Right ventricle myocardium superior (tissue), 1 donor: Measurements from ENCODE around the gene VSX1. TPM values are rescaled to one million over a fixed set of nuclear protein-coding genes. Genes with fewer than 3 reads are reported as not detected.

ENCODE experiments used
- ATAC-seq: fragments of 200-7000 bp; cut with Tn5 transposase; one replicate; pipeline ENCODE4 v1.9.1; 2020; ENCODE audit warnings: mild to moderate bottlenecking; ENCODE audit not compliant: poor library complexity
- DNase-seq: peaks from one replicate; pipeline ENCODE4 v3.0.0-alpha.2; 2020
- intact Hi-C: fragments of 100-400 bp; cut with DNase I; formaldehyde crosslinking; loops from one replicate; pipeline ENCODE4 v1.11.2; 2022
- total RNA-seq: library from RNA; stranded (reverse); fragmentation: NEBNext Ultra II Directional; extraction: Animal tissue kit (Norgen Biotek cat#: 25700); gene quantifications from one replicate; pipeline ENCODE4 v1.2.1, GENCODE V29; 2021
- donor health status: DM: no; HTN: yes; CAD: no; lungs with severe emphysema.

Gene VSX1
- total RNA-seq, 1 donor from 2014 or later = 0.30 TPM

- DNase-seq (no peak), ATAC-seq (no peak)
- intact Hi-C loops = no loop called here
Observed at GRCh38 chr20:25046736-25047666, 34.9 kb downstream of the VSX1 start.

- ATAC-seq (peak; percentile 72), DNase-seq (peak; percentile 80)
- intact Hi-C loops = no loop called here
Observed at GRCh38 chr20:25046181-25046641, 35.7 kb downstream of the VSX1 start.

DNA sequence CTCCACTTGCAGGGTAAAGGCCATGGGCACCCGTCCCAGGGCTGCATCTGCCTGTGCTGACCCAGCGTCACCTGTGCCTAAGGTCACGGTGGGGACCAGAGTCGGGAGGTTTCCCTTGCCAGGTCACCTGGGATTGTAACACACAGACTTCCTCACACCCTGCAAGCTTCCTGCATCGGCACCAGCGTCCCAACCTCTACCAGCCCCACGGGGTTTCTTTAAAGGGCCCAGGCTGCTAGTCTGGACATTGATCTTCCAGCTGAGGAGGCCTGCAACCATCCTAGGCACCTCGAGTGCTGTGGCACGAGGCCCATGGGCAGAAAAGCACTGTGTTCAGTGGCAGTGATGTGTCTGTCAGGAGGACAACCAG lies 36.6 kb downstream of the VSX1 start:
- ATAC-seq = no peak

GRCh38 chr20:25044660-25045342 lies 37.1 kb downstream of the VSX1 start:
- peak; percentile 51 for ATAC-seq
- intact Hi-C loops = no loop called here
- DNase-seq = peak; percentile 65

More for the DNA sequence above, 36.6 kb downstream of the VSX1 start:
- intact Hi-C loops = no loop called here
- no peak for DNase-seq

- intact Hi-C loops = no loop called here
- no peak for ATAC-seq
- no peak for DNase-seq
Observed at GRCh38 chr20:25044261-25044560, 37.7 kb downstream of the VSX1 start.

DNA sequence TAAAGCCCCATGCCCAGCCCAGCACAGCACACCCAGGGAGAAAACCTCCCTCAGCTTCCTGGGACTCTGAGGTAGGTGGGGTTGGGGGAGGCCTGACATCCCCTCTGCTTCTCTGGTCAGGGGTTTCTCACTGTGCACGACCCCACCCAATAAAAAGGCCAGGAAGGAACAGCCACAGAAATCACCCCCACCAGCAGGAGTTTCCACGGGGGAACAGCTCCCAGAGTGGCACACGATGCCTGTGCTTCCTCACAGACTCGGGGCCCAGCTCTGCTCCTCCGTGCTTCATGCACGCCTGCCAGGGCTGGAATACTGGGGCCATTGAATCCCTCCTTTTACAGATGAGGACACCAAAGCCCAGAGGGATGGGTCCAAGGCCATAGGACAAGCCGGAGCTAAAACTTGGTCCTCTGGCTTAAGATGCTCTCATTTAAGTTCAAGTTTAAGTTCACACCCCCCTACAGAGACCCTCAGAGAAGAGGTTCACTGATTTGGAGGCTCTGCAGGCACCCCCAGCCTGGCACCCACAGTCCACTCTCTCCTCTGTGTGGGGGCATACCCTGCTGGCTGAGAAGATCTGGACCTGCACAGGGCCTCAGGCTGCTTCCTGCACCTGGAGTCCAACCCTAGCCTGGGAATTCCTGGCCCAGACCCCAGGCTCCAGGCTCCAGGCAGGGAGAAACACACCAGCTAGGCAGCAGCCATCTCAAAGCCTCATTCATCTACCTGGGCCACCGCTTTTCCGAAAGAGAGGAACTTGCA lies 38.3 kb downstream of the VSX1 start:
- DNase-seq (peak; percentile 37), ATAC-seq (no peak)
- intact Hi-C loops = no loop called here

DNA sequence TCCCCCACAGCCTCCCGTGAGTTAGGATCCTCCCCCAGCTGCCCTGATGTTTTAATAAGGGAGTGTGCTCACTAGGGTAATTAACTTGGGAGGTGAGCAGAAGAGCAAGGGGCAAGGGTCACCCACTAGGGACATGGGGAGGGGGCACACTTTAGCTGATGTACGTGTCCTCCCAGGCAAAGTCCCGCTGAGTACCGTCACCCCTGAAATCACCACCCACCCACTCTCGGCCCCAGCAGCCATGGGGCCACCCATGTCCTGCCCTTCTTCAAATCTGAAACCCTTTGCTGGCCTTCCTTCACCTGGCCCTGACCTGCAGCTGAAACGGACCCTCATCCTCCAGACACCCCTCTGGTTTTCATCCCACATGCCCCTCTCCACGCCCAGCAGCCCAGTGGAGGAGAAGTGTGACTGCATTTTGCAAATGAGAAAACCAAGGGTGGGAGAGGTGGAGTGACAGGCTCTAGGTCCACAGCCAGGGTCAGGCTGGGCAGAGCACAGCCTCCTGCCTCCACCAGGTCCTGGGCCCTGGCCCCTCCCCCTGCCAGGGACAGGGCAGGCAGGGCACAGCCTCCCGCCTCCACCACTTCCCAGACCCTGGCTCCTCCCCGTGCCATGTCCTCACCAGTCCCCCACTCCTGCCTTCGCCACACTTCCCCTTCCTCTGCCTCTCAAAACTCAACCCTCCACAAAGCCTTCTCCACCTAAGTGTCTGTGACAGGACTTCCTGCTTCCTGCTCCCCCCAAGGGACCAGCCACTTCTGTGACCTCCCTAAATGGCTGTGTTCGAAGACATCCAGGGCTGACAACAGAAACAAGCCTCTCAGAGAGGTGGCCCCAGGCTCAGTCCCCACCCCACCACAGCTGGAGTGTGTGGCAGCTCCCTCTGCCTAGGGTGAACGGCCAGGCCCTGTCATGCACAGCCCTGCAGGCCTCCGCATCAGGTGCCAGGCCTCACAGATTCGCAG lies 39.1 kb downstream of the VSX1 start:
- intact Hi-C loops = no loop called here
- ATAC-seq (peak; percentile 13), DNase-seq (peak; percentile 82)

- DNase-seq = peak; percentile 23
- intact Hi-C loops = no loop called here
- ATAC-seq = no peak
Observed at GRCh38 chr20:25041813-25042530, 40.0 kb downstream of the VSX1 start.

DNA sequence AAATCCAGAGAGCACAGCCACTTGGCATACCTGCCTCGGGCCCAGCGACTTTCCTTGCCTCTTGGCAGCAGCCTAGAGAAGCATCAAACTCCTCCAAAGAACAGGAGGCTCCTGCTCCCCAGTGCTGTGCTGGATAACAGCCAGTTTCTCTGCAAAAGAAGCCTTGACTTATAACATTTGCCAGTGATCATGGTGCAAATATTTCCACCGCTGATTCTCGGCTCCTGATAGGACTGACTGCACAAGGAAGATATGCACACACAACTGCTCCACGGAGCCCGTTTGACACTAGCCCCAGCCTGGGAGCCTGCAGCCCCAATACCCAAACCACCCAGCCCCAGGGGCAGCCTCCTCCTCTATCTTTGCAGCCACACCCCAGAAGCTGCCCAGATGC lies 41.5 kb downstream of the VSX1 start:
- intact Hi-C loops = no loop called here
- DNase-seq (peak; percentile 47), ATAC-seq (peak; percentile 13)

DNA sequence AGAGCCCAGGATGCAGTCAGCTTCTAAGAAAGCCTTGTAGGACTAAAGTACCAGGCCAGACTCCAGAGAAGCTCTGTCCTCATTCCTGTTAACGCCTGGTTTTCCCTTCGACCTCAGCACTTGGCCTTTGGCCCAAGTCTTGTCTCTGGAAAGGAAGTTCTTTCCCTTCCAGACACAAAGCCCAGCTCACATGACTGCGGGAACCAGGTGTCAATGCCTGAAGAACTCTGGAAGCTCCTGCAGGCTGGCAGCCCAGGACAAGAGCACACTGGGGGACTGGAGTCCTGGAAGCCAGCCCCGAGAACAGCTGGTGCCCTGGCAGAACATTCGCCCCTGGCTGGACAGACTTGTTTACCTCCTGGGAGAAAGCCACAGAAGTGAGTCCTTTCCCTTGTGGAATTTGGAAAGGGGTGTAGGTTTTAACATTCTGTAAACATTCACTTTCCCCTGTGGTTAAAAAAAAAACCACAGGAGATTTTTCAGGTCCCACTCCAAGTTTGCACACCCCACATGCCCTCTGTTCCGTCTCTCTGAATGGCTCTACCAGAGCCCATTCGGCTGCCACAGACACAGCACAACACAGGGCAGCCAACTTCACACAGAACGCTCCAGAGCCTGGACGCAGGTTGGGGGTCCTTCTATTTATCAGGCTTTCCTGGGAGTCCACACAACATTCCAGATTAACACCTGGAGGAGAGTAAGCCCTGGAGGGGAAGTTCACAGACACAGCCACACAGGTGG lies 42.1 kb downstream of the VSX1 start:
- ATAC-seq (peak; percentile 83), DNase-seq (peak; percentile 90)
- intact Hi-C loops = no loop called here

- ATAC-seq (no peak), DNase-seq (no peak)
- intact Hi-C loops = no loop called here
Observed at GRCh38 chr20:25038591-25039015, 43.3 kb downstream of the VSX1 start.

- ATAC-seq (no peak), DNase-seq (no peak)
- intact Hi-C loops = no loop called here
Observed at GRCh38 chr20:25038103-25038410, 43.9 kb downstream of the VSX1 start.

DNA sequence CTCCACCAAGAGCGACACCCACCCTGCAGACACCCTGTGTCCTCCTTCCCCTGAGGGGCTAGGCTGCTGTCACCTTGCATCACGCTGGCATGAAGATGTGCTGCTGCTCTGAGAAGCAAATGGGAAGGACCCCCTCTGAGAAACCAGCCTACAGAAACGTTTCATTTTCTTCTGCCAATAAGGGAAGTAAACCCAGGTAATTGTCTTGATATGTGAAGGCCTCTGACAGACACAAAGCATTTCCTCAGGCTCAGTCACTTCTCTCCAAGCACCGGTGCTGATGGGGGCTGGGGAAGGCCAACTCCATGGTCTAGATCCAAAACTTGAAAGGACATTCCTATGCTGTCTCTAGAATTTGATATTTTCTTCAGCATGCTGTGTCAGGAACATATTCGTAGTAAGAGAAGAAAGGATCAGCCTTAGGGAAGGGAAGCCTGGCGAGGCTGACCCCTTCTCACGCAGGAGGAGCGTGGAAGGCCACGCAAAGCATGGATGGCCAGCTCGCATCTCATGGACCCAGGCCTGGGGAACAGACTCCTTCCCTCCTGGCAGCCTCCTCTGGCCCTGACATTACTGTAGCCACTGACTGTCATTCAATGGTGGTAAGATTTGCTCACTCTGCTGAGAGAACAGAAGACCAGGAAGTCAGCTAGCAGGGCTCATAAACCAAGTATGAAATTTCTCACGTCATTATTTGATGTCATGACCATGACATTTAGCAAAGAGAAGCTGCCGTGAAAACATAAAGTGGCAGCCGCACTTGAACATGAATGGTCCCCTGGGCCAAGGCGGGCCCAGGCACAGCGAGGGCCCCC lies 44.4 kb downstream of the VSX1 start:
- no peak for DNase-seq
- intact Hi-C loops = no loop called here
- ATAC-seq = no peak

GRCh38 chr20:25036331-25036936 lies 45.5 kb downstream of the VSX1 start:
- intact Hi-C loops = no loop called here
- no peak for DNase-seq
- no peak for ATAC-seq

GRCh38 chr20:25035921-25036320 lies 46.0 kb downstream of the VSX1 start:
- ATAC-seq (no peak), DNase-seq (no peak)
- intact Hi-C loops = no loop called here

DNA sequence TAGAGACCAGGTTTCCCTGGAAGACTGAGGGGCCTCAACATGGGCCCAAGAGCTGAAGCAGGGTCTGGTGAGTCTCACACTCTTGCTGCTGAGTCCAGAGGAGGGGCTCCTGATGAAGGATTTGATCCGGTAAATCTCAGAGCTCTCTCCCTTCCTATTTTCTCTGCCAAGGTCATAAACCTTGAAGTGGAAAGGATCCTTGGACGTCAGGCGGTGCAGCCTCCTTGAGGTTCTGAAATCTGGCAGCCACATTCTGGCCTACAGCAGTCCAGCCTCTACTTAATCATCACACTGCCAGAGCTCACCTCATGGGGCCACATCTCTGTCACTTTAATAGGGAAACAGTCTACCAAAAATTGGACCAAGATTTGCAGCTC lies 48.0 kb downstream of the VSX1 start:
- intact Hi-C loops = no loop called here
- ATAC-seq (no peak), DNase-seq (no peak)
